ENCODE results near the gene GDF2. TPM values are rescaled to one million over a fixed set of nuclear protein-coding genes. Genes with fewer than 3 reads are reported as not detected.
A peak's percentile ranks its signal among the peaks of the same experiment; 100 is the strongest.

Gene GDF2
- total RNA-seq, 4 donors from 2014 or later = not detected

- no peak for DNase-seq (ENCODE audit: low spot score in 2 of 2)
- WGBS, 2 donors = 88 to 92% methylated on average over 3 of the region's 3 CpGs
- Histone ChIP-seq H3K36me3 (no peaks in the 10 kb centered on the region), H3K4me1 (peaks cover 0 to 10% (median 0%) of the 10 kb centered on the region in 4 donors), H3K27ac (no peak overlapping the region), H3K4me3 (no peak overlapping the region), H3K27me3 (no peaks in the 10 kb centered on the region), H3K9me3 (no peaks in the 10 kb centered on the region)
- TF ChIP-seq CTCF (IDR thresholded peaks at IDR 0.05) (no peak), POLR2A (IDR thresholded peaks at IDR 0.05) (no peak), EP300 (IDR thresholded peaks at IDR 0.05) (no peak)
These were observed 31.9 kb upstream of the GDF2 start for GRCh38 chr10:47290338-47290737.

GRCh38 chr10:47291682-47292081 lies 30.6 kb upstream of the GDF2 start:
- Histone ChIP-seq H3K27ac (no peak overlapping the region), H3K36me3 (no peaks in the 10 kb centered on the region), H3K4me3 (no peak overlapping the region), H3K27me3 (no peaks in the 10 kb centered on the region), H3K9me3 (no peaks in the 10 kb centered on the region), H3K4me1 (peaks cover 0 to 23% (median 0%) of the 10 kb centered on the region in 4 donors)
- DNase-seq (ENCODE audit: low spot score in 2 of 2) = peak; percentile 44 to 47
- TF ChIP-seq CTCF (IDR thresholded peaks at IDR 0.05) = no peak
- 39 to 47% methylated on average over 3 of the region's 3 CpGs for WGBS, 2 donors

GRCh38 chr10:47294057-47294456 lies 28.2 kb upstream of the GDF2 start:
- Histone ChIP-seq H3K36me3 (no peaks in the 10 kb centered on the region), H3K27ac (no peak overlapping the region), H3K27me3 (no peaks in the 10 kb centered on the region), H3K4me1 (peaks cover 0 to 41% (median 6%) of the 10 kb centered on the region in 4 donors), H3K9me3 (no peaks in the 10 kb centered on the region), H3K4me3 (no peak overlapping the region)
- 91 to 95% methylated on average over 9 of the region's 9 CpGs for WGBS, 2 donors
- TF ChIP-seq CTCF (IDR thresholded peaks at IDR 0.05) = no peak
- no peak for TF ChIP-seq EP300 (IDR thresholded peaks at IDR 0.05)
- TF ChIP-seq POLR2A (IDR thresholded peaks at IDR 0.05) = no peak
- no peak for DNase-seq (ENCODE audit: low spot score in 2 of 2)

- no peaks in the 10 kb centered on the region for H3K9me3 ChIP-seq
- H3K27ac ChIP-seq = no peak overlapping the region
- H3K4me1 ChIP-seq = peaks cover 0 to 45% (median 6%) of the 10 kb centered on the region in 4 donors
- no peaks in the 10 kb centered on the region for H3K36me3 ChIP-seq
- TF ChIP-seq CTCF (IDR thresholded peaks at IDR 0.05) (no peak), EP300 (IDR thresholded peaks at IDR 0.05) (no peak)
- no peaks in the 10 kb centered on the region for H3K27me3 ChIP-seq
- no peak for DNase-seq (ENCODE audit: low spot score in 2 of 2)
- H3K4me3 ChIP-seq = no peak overlapping the region
- WGBS, 2 donors = 78 to 92% methylated on average over 5 of the region's 5 CpGs
These were observed 27.8 kb upstream of the GDF2 start for GRCh38 chr10:47294501-47294900.

GRCh38 chr10:47295411-47295810 lies 26.8 kb upstream of the GDF2 start:
- H3K27ac ChIP-seq = peak overlapping the region in 2 of 4 donors; percentile 55 to 77
- H3K4me1 ChIP-seq = peaks cover 0 to 53% (median 8%) of the 10 kb centered on the region in 4 donors
- DNase-seq (ENCODE audit: low spot score in 2 of 2) = no peak
- H3K4me3 ChIP-seq = no peak overlapping the region
- 89 to 92% methylated on average over 5 of the region's 5 CpGs for WGBS, 2 donors
- H3K27me3 ChIP-seq = peaks cover 0 to 1% of the 10 kb centered on the region in 2 donors
- no peaks in the 10 kb centered on the region for H3K9me3 ChIP-seq
- no peaks in the 10 kb centered on the region for H3K36me3 ChIP-seq
- TF ChIP-seq POLR2A (IDR thresholded peaks at IDR 0.05) (no peak), CTCF (IDR thresholded peaks at IDR 0.05) (no peak), EP300 (IDR thresholded peaks at IDR 0.05) (no peak)

Measured in tibial nerve (tissue), 4 donors.